ENCODE data around the gene TMEM115.

TMEM115 gene

DNA sequence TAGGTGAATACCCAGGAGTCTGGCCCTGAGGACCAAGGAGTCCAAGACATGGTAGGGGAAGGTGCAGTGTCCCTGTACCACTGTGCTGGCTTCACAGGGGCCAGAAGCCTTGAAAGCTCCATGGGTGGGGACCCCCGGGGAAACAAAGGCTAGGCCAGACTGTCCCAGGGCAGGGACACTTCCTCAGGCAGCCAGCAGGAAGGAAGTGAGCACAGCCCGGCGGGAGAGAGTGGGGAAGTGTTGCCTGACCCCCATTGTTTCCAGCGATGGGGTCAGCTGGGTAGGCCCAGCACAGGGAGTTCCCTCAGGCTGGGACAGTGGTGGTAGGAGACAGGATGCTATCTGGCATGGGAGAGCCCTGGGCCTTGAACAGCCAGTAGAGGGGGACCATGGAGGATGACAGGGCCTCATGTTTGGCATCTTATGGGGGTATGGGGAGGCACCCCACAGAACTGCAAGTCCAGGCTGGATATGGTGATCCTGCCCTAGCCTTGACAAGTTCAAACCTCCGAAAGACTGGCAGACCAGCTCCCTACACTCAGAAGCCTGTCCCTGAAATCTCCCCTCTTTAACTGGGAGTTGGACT, 35.6 kb downstream of the TMEM115 start:
- POLR2A ChIA-PET (ENCODE audit: low non-redundant PET) = interaction anchor here (0.6 kb wide), 2 partner anchors 9 to 24 kb away, joined by 3 to 5 read pairs; partner anchors contain the start of genes HYAL3 and NAA80
- CTCF ChIA-PET = interaction anchor here (0.6 to 1.1 kb wide), 4 partner anchors 18 to 31 kb away, joined by 3 to 5 read pairs (median 4); partner anchors contain the start of gene IFRD2

GRCh38 chr3:50323092-50323600, 36.2 kb downstream of the TMEM115 start:
- no peak for DNase-seq (ENCODE audit: low spot score)
- POLR2A ChIA-PET (ENCODE audit: low non-redundant PET) = no interaction called here
- TF ChIP-seq, protein P1, sequence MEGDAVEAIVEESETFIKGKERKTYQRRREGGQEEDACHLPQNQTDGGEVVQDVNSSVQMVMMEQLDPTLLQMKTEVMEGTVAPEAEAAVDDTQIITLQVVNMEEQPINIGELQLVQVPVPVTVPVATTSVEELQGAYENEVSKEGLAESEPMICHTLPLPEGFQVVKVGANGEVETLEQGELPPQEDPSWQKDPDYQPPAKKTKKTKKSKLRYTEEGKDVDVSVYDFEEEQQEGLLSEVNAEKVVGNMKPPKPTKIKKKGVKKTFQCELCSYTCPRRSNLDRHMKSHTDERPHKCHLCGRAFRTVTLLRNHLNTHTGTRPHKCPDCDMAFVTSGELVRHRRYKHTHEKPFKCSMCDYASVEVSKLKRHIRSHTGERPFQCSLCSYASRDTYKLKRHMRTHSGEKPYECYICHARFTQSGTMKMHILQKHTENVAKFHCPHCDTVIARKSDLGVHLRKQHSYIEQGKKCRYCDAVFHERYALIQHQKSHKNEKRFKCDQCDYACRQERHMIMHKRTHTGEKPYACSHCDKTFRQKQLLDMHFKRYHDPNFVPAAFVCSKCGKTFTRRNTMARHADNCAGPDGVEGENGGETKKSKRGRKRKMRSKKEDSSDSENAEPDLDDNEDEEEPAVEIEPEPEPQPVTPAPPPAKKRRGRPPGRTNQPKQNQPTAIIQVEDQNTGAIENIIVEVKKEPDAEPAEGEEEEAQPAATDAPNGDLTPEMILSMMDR (conservative IDR thresholded peaks at IDR 0.05; ENCODE audit: low read depth) = no peak
- peak overlapping the region; percentile 97 for H3K27ac ChIP-seq
- CTCF ChIA-PET = no interaction called here

More for the DNA sequence above, 35.6 kb downstream of the TMEM115 start:
- H3K27ac ChIP-seq = peak overlapping the region; percentile 97
- no peak for DNase-seq (ENCODE audit: low spot score)
- TF ChIP-seq, protein P1 (conservative IDR thresholded peaks at IDR 0.05; ENCODE audit: low read depth) = no peak

GRCh38 chr3:50322386-50323091, 36.8 kb downstream of the TMEM115 start, which contains the start of gene HYAL2:
HYAL2 (minus strand) TSS chr3:50322745; CDS start chr3:50320489, 2,256 bp downstream.
- H3K27ac ChIP-seq = peak within 1 kb of the TSS; percentile 97
- DNase-seq (ENCODE audit: low spot score) = no peak
- TF ChIP-seq, protein P1 (conservative IDR thresholded peaks at IDR 0.05; ENCODE audit: low read depth) = no peak
- ChIA-PET CTCF (no interaction called here), POLR2A (ENCODE audit: low non-redundant PET) (no interaction called here)

DNA sequence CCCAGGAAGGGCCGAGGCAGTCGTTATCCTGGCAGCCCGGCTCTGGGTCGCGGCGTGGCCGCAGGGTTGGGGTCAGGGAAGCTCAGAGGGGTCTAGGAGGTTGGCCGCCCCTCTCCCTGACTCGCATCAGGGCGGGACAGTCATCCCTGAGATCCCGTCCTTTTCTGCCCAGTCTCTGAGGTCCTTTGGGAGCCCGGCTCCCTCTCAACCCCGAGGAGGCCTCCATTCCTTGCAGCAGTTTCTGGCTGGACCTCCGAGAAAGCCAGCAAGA, 37.3 kb downstream of the TMEM115 start:
- TF ChIP-seq, protein P1 (conservative IDR thresholded peaks at IDR 0.05; ENCODE audit: low read depth) = no peak
- ChIA-PET POLR2A (ENCODE audit: low non-redundant PET) (interaction anchor here (0.6 kb wide), 1 partner anchor 23 kb away, joined by 3 read pairs; no protein-coding TSS in a partner anchor), CTCF (no interaction called here)
- no peak for DNase-seq (ENCODE audit: low spot score)
- H3K27ac ChIP-seq = peak overlapping the region; percentile 97

DNA sequence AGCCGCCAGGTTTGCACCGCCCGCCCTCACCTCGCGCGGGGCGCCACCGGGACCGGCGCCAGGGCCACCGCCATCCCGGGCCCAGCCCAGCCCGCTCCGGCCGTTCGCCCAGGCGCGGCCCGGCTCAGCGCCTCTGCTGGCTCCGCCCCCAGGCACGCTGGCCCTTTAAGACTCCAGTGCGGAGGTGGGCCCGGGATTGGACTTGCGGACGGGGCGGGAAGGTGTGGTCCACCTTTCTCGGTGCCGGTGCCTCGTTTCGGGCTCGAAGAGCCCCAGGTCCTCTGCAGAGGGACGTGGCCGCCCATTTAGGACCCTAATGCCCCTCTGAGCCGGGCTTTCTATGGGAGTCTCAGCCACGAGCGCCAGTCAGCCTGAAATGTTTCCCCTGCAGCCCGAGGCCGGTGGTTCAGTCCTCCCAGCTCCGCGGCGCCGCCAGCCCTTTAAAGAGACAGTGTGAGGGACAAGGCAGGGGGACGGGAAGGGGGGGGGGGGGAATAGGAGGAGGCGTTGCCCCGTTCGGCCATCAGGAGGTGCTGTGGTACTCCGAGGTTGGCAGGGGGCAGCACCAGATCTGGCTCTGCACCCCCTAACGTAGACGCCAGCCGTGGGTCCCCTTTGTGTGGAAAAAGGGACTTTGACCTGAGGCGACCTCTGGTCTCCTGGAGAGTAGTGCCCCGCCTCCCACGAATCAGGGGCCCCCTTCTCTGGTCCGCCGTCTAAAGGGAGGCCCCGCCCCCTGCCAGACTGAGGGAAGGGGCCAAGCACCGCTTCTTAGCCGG, 37.8 kb downstream of the TMEM115 start:
- H3K27ac ChIP-seq = peak overlapping the region; percentile 97
- ChIA-PET POLR2A (ENCODE audit: low non-redundant PET) (interaction anchor here (0.6 kb wide), 1 partner anchor 24 kb away, joined by 3 read pairs; no protein-coding TSS in a partner anchor), CTCF (interaction anchor here (0.7 kb wide), 1 partner anchor 22 kb away, joined by 4 read pairs; no protein-coding TSS in a partner anchor)
- TF ChIP-seq, protein P1 (conservative IDR thresholded peaks at IDR 0.05; ENCODE audit: low read depth) = peak; percentile 70
- peak; percentile 78 for DNase-seq (ENCODE audit: low spot score)

GRCh38 chr3:50320853-50321335, 38.4 kb downstream of the TMEM115 start:
- peak overlapping the region; percentile 97 for H3K27ac ChIP-seq
- ChIA-PET POLR2A (ENCODE audit: low non-redundant PET) (no interaction called here), CTCF (interaction anchor here (0.7 kb wide), 1 partner anchor 21 kb away, joined by 4 read pairs; no protein-coding TSS in a partner anchor)
- peak; percentile 56 for DNase-seq (ENCODE audit: low spot score)
- TF ChIP-seq, protein P1 (conservative IDR thresholded peaks at IDR 0.05; ENCODE audit: low read depth) = no peak

All from RWPE1 (cell line).